ENCODE data around the gene CDK5RAP1. TPM values are rescaled to one million over a fixed set of nuclear protein-coding genes. Genes with fewer than 3 reads are reported as not detected.

CDK5RAP1 gene
- total and polyA plus RNA-seq, 2 of the 8 experiments (the other 6 are each of a cell fraction or from before 2014, with no cell fraction given): 37.8 to 46.6 TPM

DNA sequence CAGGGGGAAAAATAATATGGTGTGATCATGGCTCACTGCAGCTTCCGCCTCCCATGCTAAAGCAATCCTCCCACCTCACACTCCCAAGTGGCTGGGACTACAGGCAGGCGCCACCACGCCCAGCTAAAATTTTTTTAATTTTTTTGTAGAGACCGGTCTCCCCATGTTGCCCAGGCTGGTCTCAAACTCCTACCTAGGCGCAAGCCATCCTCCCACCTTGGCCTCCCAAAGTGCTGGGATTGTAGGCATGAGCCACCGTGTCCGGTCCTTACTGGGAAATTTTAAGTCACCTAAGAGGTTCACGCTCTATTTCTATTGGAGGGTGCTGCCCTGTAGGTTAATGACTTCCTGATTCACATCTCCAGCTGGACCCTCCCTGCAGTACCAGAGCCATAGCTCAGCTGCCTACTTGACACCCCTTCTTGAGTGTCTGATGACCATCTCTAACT is 626 bp upstream of the CDK5RAP1 start:
- Histone ChIP-seq H4K20me1 (replicated peaks in 1 of 2; ENCODE audit: control insufficient read depth in 1 of 2, insufficient read depth in 2 of 2, low read length in 2 of 2) (peaks cover 2 to 8% of the 10 kb centered on the region in 2 experiments), H3K27ac (ENCODE audit: low read depth, low read length) (no peak overlapping the region), H2BK120ac (replicated peaks; ENCODE audit: low read depth, low read length) (no peak overlapping the region), H2BK20ac (ENCODE audit: low read length) (no peak overlapping the region), H4K8ac (ENCODE audit: extremely low read depth, insufficient read depth, low read length) (no peak overlapping the region; the same call in 1 of the 2 replicates), H3K14ac (ENCODE audit: insufficient read length) (no peak overlapping the region), H3K23me2 (ENCODE audit: low read depth, low read length) (peaks cover 5% of the 10 kb centered on the region; the same call in 1 of the 2 replicates), H2BK5ac (ENCODE audit: low read depth, low read length) (no peak overlapping the region), H3K56ac (replicated peaks; ENCODE audit: insufficient read length, low read depth, low read length) (no peak overlapping the region), H3K18ac (ENCODE audit: extremely low read depth, low read length) (no peak overlapping the region), H3K27me3 (replicated peaks in 1 of 4; ENCODE audit: control insufficient read depth in 3 of 4, extremely low read depth in 1 of 4, insufficient read depth in 3 of 4, low read length in 3 of 4) (no peaks in the 10 kb centered on the region), H3K9ac (replicated peaks in 1 of 4; ENCODE audit: extremely low read depth in 1 of 4, low read depth in 3 of 4, low read length in 3 of 4) (peak overlapping the region in 1 of 4 experiments; percentile 11; a peak in 1 of 7 replicates), H3K4me2 (ENCODE audit: insufficient read depth in 1 of 2, low read depth in 2 of 2, low read length in 2 of 2) (peak overlapping the region; percentile 63 to 83), H3K4me1 (replicated peaks in 1 of 4; ENCODE audit: control insufficient read depth in 3 of 4, insufficient read depth in 4 of 4, low read length in 3 of 4) (peaks cover 0 to 6% (median 2%) of the 10 kb centered on the region in 4 experiments; a peak in 3 of 7 replicates), H3K23ac (ENCODE audit: insufficient read length) (no peak overlapping the region), H4K5ac (ENCODE audit: insufficient read length, low read depth, low read length) (no peak overlapping the region), H3K9me3 (ENCODE audit: insufficient read depth in 2 of 2, low read depth in 1 of 2, low read length in 1 of 2) (no peaks in the 10 kb centered on the region), H3K79me2 (ENCODE audit: control insufficient read depth in 1 of 2, insufficient read depth in 2 of 2, low read length in 2 of 2) (peaks cover 13 to 43% of the 10 kb centered on the region in 2 experiments), H3K4ac (replicated peaks; ENCODE audit: insufficient read length, low read depth, low read length) (no peak overlapping the region), H4K91ac (replicated peaks; ENCODE audit: insufficient read length, low read length) (no peak overlapping the region), H3K4me3 (ENCODE audit: extremely low read depth in 1 of 4, insufficient read depth in 2 of 4, low read depth in 3 of 4, low read length in 4 of 4) (peak overlapping the region; percentile 83 to 99 (median 92); a peak in 7 of 8 replicates), H3K36me3 (ENCODE audit: control insufficient read depth in 2 of 4, insufficient read depth in 4 of 4, low read length in 3 of 4) (no peaks in the 10 kb centered on the region), H3K79me1 (ENCODE audit: low read depth, low read length) (peaks cover 8% of the 10 kb centered on the region), H2AK5ac (ENCODE audit: low read depth, low read length) (no peak overlapping the region; the same call in 1 of the 2 replicates), H2AFZ (ENCODE audit: low read length) (peak overlapping the region; percentile 94), H2BK12ac (ENCODE audit: low read depth, low read length) (0 out of 2 replicates have a peak overlapping the region, but pooled peaks have one; percentile 43), H2BK15ac (ENCODE audit: low read length) (no peak overlapping the region)
- FAIRE-seq (no peak), DNase-seq (ENCODE audit: low read depth in 1 of 2, low spot score in 2 of 2) (no peak)
- ChIA-PET POLR2A (ENCODE audit: partially characterized antibody) (interaction anchor here (0.9 to 1.8 kb wide), 6 partner anchors 11 to 266 kb away, joined by 3 to 5 read pairs (median 3); no protein-coding TSS in a partner anchor), CTCF (ENCODE audit: partially characterized antibody) (interaction anchor here (0.7 to 1.3 kb wide), 4 partner anchors 9 to 268 kb away, joined by 3 to 4 read pairs (median 3); no protein-coding TSS in a partner anchor)
- WGBS, 2 experiments (ENCODE audit: extremely low coverage in 1 of 2, insufficient coverage in 1 of 2, insufficient read length in 1 of 2, insufficient replicate concordance in 2 of 2, low coverage in 1 of 2, low lambda C conversion rate in 2 of 2, missing lambda C conversion rate in 1 of 2): 59% methylated on average over 8 of the region's 8 CpGs; no CpG with 5 or more reads in 1 of the 2 experiments
- no peak for TF ChIP-seq GABPA (IDR thresholded peaks at IDR 0.05; ENCODE audit: borderline replicate concordance, insufficient read depth, low read length)
- TF ChIP-seq, protein P1, sequence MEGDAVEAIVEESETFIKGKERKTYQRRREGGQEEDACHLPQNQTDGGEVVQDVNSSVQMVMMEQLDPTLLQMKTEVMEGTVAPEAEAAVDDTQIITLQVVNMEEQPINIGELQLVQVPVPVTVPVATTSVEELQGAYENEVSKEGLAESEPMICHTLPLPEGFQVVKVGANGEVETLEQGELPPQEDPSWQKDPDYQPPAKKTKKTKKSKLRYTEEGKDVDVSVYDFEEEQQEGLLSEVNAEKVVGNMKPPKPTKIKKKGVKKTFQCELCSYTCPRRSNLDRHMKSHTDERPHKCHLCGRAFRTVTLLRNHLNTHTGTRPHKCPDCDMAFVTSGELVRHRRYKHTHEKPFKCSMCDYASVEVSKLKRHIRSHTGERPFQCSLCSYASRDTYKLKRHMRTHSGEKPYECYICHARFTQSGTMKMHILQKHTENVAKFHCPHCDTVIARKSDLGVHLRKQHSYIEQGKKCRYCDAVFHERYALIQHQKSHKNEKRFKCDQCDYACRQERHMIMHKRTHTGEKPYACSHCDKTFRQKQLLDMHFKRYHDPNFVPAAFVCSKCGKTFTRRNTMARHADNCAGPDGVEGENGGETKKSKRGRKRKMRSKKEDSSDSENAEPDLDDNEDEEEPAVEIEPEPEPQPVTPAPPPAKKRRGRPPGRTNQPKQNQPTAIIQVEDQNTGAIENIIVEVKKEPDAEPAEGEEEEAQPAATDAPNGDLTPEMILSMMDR (IDR thresholded peaks at IDR 0.05; ENCODE audit: control extremely low read depth in 1 of 3, insufficient read depth in 1 of 3, low read depth in 1 of 3, low read length in 3 of 3): no peak
- no peak for TF ChIP-seq TCF12 (IDR thresholded peaks at IDR 0.05; ENCODE audit: low read depth, low read length)
- no peak for TF ChIP-seq JUND (IDR thresholded peaks at IDR 0.05; ENCODE audit: low read length)
- TF ChIP-seq JUN (IDR thresholded peaks at IDR 0.05; ENCODE audit: low read depth, low read length): no peak
- no peak for TF ChIP-seq RFX5 (IDR thresholded peaks at IDR 0.05; ENCODE audit: borderline replicate concordance, low read depth, low read length)
- no peak for TF ChIP-seq GTF2F1 (IDR thresholded peaks at IDR 0.05; ENCODE audit: borderline replicate concordance, low read depth, low read length)
- TF ChIP-seq, protein P2, sequence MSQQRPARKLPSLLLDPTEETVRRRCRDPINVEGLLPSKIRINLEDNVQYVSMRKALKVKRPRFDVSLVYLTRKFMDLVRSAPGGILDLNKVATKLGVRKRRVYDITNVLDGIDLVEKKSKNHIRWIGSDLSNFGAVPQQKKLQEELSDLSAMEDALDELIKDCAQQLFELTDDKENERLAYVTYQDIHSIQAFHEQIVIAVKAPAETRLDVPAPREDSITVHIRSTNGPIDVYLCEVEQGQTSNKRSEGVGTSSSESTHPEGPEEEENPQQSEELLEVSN (IDR thresholded peaks at IDR 0.05): no peak
- TF ChIP-seq NRF1 (IDR thresholded peaks at IDR 0.05; ENCODE audit: low read depth, low read length): no peak

Measured in H1 (cell line).